GM19468 (cell line): ENCODE results near the gene GTPBP6.
"Not testable (repeated sequence)": the region's sequence is repeated elsewhere in the genome, so short reads cannot be mapped to it uniquely, and the experiment has no call there.

Source experiments
- ATAC-seq: cut with Tn5 transposase; IDR thresholded peaks from one replicate; pipeline ENCODE4 v1.9.1; 2021; ENCODE audit warnings: mild to moderate bottlenecking, moderate library complexity, moderate number of reproducible peaks; ENCODE audit not compliant: unreplicated experiment; ENCODE audit errors: extremely low read depth

The GTPBP6 gene

GRCh38 chrX:336227-336626 is 17.6 kb upstream of the GTPBP6 start:
- ATAC-seq: no peak

DNA sequence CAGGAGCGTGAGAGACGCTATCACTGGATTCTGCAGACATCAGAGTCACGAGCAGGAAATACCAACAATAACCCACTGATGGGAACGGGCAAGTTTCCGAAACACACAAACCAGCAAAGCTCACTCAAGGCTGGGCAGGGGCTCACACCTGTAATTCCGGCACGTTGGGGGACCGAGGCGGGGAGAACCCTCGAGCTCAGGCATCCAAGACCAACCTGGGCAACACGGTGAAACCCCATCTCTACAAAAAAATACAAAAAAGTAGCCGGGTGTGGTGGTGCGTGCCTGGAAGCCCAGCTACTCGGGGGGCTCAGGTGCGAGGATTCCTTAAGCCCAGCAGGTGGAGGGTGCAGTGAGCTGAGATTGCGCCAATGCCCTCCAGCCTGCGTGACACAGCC is 17.2 kb upstream of the GTPBP6 start:
- no peak for ATAC-seq

DNA sequence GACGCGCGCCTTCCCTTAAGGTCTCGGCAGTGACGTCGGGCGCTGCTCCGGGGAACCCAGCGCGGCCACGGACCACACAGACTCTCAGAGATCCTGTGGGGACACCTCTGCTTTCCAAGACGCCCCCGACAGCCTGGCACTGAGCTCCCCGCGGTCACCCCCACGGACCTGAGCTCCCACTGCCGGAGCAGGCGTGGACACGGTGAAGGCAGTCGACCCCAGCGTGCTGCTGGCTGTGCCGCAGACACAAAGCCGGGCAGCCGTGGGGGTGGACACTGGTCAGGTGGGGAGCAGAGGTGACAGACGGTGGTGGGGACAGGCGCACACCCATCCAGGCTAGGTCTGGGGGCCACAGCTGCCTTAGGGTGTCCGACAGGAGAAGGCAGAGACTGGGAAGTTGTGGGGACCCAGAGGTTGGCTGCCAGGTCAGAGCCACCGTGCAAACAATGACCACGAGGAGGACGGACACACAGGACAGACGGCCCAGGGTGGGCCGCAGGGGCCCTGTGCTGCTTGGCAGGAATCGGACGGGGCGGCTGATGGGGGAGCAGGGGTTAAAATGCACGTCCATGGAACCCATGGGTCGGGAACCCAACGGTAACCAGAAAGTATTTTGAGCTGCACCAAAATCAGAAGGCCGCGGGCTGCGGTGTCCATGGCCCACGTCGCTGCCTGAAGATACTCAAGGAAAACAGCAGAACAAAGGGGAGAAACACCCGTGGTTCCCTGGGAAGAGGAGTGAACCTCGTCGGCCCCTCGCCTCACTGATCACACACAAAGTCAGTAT is 16.6 kb upstream of the GTPBP6 start:
- no peak for ATAC-seq

DNA sequence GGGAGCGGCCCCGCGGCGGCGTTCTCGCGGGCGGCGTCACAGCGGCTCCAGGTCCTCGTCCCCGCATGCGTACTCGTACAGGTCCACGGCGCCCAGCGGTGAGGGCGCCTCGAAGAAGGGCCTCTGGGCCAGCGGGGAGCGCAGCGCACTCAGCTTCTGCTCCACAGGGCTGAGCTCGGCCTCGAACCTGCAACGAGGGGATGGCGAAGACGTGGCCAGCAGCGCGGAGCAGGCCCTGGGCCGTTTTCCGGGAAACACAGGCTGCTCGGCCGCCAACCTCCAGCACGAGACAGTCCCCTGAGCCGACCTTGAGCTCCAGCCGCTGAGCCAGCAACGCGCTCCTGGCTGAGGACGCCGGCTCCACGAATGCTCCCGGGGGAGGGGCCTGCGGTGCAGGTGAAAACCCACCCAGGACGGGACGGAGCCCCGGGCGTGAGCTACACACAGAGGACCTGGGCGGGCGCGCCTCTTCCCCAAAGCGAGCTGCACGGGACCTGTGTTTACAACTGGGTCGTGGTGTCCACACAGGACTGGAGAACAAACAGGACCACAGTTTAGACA is 15.8 kb upstream of the GTPBP6 start:
- ATAC-seq: no peak

DNA sequence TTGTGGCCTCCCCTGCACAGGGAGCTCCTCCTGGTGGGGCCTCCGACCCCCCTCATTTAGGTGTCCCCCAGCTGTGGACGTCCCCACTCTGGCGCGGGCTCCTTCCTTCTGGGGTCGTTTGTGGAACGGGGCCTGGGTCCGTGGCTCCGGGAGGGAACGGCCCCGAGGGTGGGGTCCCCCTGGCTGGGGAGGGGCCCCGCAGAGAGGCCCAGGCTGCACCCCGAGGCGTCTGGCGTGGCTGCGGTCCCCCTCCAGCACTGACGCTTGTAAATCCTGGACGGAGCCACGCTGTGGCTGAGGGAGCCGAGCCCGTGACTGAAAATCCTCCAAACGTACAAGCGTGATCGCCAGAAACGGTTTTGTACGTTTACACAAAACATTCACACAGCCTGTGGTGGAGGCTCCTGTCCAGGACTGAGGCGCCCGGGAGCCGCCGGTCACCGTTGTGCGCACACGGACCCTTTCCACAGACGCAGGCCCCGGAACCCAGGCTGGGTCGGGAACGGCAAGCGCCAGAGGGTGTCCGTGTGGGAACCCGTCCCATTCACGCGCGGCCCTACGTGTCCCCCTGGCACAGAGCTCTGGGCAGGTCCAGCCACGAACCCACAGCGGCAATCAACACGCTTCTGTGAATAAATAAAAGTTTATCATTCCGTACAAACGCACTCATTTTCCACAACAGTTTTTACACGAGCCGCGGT is 15.2 kb upstream of the GTPBP6 start:
- ATAC-seq: no peak

GRCh38 chrX:332916-333610 is 14.5 kb upstream of the GTPBP6 start:
- ATAC-seq: no peak

GRCh38 chrX:332496-332860 is 13.9 kb upstream of the GTPBP6 start:
- no peak for ATAC-seq

DNA sequence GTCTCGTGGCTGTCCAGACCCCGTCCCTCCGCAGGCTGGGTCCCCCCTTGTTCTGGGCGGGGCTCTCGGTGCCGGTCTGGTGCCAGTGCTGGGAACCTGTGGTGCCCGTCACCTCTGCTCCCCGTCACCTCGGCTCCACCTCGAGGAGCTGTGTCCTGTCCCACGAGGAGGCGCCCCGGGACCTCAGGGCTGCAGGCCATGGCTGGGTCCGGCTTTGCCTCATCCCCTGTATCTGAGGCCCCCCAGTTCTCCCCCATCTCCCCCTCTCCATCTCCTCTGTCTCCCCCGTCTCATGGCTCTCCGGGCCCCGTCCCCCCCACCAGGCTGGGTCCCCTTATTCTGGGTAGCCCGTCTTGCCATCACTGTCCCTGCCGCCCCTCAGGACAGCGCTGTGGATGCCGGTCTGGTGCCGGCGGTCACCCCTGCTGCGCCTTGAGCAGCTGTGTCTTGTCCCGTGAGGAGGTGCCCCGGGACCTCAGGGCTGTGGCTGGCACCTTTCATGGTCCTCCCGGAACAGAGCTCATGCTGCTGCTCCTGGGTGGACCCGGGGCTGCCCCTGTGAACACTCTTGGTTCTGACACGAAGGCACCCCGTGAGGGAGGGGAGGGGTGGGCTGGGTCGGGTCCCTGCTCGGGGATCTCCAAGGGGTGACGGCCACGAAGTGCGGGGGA is 13.4 kb upstream of the GTPBP6 start:
- no peak for ATAC-seq

- no peak for ATAC-seq
These were observed 12.7 kb upstream of the GTPBP6 start for GRCh38 chrX:331151-331824.

DNA sequence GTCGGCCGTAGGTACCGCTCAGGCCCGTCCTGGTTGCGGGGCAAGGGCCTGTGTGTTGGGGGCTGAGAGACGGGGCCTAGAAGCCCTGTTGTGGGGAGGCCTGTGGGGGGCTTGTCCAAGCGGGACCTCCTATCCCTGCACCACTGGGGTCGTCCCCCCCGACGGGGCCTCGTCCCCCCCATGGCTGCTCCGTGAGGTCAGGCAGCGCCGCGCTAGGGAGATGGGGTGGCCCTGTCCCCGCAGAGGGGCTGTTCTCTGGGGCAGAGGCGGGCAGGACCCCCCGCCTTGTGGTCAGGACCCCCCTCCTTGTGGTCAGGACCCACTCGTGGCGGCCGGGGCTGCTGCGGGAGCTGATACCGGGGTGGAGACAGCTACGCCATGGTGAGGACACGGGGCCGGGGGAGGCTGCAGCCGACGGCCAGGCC is 12.1 kb upstream of the GTPBP6 start:
- no peak for ATAC-seq

DNA sequence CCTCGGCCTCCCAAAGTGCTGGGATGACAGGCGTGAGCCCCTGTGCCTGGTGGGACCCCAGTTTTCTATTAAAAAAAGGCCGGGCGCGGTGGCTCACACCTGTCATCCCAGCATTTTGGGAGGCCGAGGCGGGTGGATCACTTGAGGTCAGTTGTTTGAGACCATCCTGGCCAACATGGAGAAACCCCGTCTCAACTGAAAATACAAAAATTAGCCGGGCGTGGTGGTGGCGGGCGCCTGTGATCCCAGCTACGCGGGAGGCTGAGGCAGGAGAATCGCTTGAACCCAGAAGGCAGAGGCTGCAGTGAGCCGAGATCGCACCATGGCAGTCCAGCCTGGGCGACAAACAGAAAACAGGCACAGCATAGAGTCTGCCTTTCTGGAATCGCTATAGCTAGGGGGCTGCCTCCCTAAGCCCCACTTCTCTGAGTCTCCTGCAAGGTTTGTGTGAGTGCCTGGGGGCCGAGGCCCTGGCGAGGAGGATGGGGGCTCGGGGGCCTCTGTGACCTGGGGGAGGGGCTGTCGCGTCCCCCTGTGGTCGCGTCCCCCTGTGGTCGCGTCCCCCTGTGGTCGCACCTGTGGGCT is 11.6 kb upstream of the GTPBP6 start:
- ATAC-seq: not testable (repeated sequence)

- no peak for ATAC-seq
These were observed 10.8 kb upstream of the GTPBP6 start for GRCh38 chrX:329291-329910.

GRCh38 chrX:327660-328126 is 9.1 kb upstream of the GTPBP6 start:
- ATAC-seq: no peak

- not testable (repeated sequence) for ATAC-seq
These were observed 6.1 kb upstream of the GTPBP6 start for GRCh38 chrX:324664-325063.

GRCh38 chrX:323721-324628 is 5.4 kb upstream of the GTPBP6 start:
- no peak for ATAC-seq

GRCh38 chrX:320126-320783 is 1.7 kb upstream of the GTPBP6 start:
- ATAC-seq: no peak

- ATAC-seq: no peak
These were observed 1.1 kb upstream of the GTPBP6 start for GRCh38 chrX:319579-320125.
